ENCODE data around the gene DAAM2.
A peak's percentile ranks its signal among the peaks of the same experiment; 100 is the strongest.

DNA sequence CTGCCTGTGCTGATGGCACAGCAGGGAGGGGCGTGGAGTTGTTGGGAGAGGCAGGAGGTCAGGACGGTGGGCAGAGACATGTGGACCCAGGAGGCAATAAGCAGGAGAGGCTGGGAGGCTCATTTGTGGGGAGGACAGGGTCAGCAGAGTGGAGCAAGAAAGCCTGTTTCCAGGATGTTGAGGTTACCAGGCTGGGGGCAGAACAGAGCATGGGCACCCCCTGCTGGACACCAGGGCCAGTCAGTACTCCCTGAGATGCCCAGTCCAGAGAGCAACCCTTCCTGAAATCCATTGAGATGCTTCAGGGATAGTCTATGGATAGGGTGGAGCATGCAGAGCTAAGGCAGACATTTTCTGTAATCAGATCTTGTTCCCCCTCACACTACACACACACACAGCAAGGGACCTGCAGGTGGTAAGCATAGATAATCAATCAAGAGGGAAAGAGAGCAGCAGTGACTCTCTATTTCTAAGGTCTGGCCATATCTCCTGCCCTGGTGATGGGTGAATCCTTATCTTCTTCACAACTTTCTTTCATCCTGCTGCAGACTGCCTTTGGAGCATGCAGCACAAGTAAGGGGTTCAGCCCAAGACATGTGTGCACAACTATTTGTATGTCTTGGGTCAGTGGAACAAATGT is 100.4 kb downstream of the DAAM2 start:
- TF ChIP-seq, protein P1, sequence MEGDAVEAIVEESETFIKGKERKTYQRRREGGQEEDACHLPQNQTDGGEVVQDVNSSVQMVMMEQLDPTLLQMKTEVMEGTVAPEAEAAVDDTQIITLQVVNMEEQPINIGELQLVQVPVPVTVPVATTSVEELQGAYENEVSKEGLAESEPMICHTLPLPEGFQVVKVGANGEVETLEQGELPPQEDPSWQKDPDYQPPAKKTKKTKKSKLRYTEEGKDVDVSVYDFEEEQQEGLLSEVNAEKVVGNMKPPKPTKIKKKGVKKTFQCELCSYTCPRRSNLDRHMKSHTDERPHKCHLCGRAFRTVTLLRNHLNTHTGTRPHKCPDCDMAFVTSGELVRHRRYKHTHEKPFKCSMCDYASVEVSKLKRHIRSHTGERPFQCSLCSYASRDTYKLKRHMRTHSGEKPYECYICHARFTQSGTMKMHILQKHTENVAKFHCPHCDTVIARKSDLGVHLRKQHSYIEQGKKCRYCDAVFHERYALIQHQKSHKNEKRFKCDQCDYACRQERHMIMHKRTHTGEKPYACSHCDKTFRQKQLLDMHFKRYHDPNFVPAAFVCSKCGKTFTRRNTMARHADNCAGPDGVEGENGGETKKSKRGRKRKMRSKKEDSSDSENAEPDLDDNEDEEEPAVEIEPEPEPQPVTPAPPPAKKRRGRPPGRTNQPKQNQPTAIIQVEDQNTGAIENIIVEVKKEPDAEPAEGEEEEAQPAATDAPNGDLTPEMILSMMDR (IDR thresholded peaks at IDR 0.05) = peak; percentile 29 to 61 (median 36)
- no peak for TF ChIP-seq POLR2AphosphoS5 (IDR thresholded peaks at IDR 0.05; ENCODE audit: insufficient read depth in 1 of 2, low read depth in 1 of 2)
- TF ChIP-seq POLR2A (IDR thresholded peaks at IDR 0.05) = no peak

All from vagina (tissue), 2 donors.